ENCODE results near the gene CCNJL. TPM values are rescaled to one million over a fixed set of nuclear protein-coding genes. Genes with fewer than 3 reads are reported as not detected.
"Not testable (repeated sequence)": the region's sequence is repeated elsewhere in the genome, so short reads cannot be mapped to it uniquely, and the experiment has no call there.

Gene CCNJL
- total and polyA plus RNA-seq, 12 donors, result 2.9 to 20.8 (median 6.4) TPM

- intact Hi-C loops (cut with DNase I), result loop anchor here in 4 of 10 donors (2.0 to 10.0 kb wide), 4 partner anchors 77 to 321 kb away; no protein-coding TSS in a partner anchor
- Histone ChIP-seq H3K9me3 (no peaks in the 10 kb centered on the region), H3K27me3 (no peaks in the 10 kb centered on the region), H3K4me3 (no peak overlapping the region), H3K36me3 (no peaks in the 10 kb centered on the region), H3K4me1 (peaks cover 0 to 14% (median 0%) of the 10 kb centered on the region in 9 donors), H3K27ac (no peak overlapping the region)
- 79 to 87% methylated on average over 6 of the region's 6 CpGs for WGBS, 2 donors
- DNase-seq (no peak), ATAC-seq (no peak)
- no peak for TF ChIP-seq CTCF (IDR thresholded peaks at IDR 0.05)
Measured at GRCh38 chr5:160341309-160341870, 29.0 kb upstream of the CCNJL start.

GRCh38 chr5:160340513-160340912 is 28.1 kb upstream of the CCNJL start:
- peaks cover 0 to 14% (median 0%) of the 10 kb centered on the region in 9 donors for H3K4me1 ChIP-seq
- not testable (repeated sequence) for H3K27me3 ChIP-seq, H3K4me3 ChIP-seq, H3K9me3 ChIP-seq, ATAC-seq, H3K27ac ChIP-seq, H3K36me3 ChIP-seq, DNase-seq
- intact Hi-C loops (cut with DNase I), result loop anchor here in 4 of 10 donors (2.0 to 10.0 kb wide), 4 partner anchors 76 to 320 kb away; no protein-coding TSS in a partner anchor

- no peaks in the 10 kb centered on the region for H3K9me3 ChIP-seq
- H3K36me3 ChIP-seq, result no peaks in the 10 kb centered on the region
- TF ChIP-seq CTCF (IDR thresholded peaks at IDR 0.05), result no peak
- 84 to 88% methylated on average over 10 of the region's 10 CpGs for WGBS, 2 donors
- intact Hi-C loops (cut with DNase I), result loop anchor here in 4 of 10 donors (2.0 to 10.0 kb wide), 4 partner anchors 75 to 319 kb away; no protein-coding TSS in a partner anchor
- H3K4me1 ChIP-seq, result peaks cover 0 to 8% (median 0%) of the 10 kb centered on the region in 9 donors
- no peaks in the 10 kb centered on the region for H3K27me3 ChIP-seq
- no peak overlapping the region for H3K4me3 ChIP-seq
- no peak for ATAC-seq
- H3K27ac ChIP-seq, result no peak overlapping the region
- DNase-seq, result no peak
Measured at GRCh38 chr5:160339406-160340130, 27.2 kb upstream of the CCNJL start.

- H3K27me3 ChIP-seq; H3K36me3 ChIP-seq; H3K4me1 ChIP-seq; intact Hi-C loops (cut with DNase I); H3K27ac ChIP-seq; H3K9me3 ChIP-seq; H3K4me3 ChIP-seq; ATAC-seq; DNase-seq: not testable (repeated sequence)
- 86 to 91% methylated on average over 3 of the region's 3 CpGs for WGBS, 2 donors
Measured at GRCh38 chr5:160334716-160335115, 22.4 kb upstream of the CCNJL start.

GRCh38 chr5:160333721-160334120 is 21.4 kb upstream of the CCNJL start:
- TF ChIP-seq CTCF (IDR thresholded peaks at IDR 0.05), result no peak
- Histone ChIP-seq H3K9me3 (no peaks in the 10 kb centered on the region), H3K27ac (no peak overlapping the region), H3K4me3 (no peak overlapping the region), H3K36me3 (no peaks in the 10 kb centered on the region), H3K27me3 (no peaks in the 10 kb centered on the region), H3K4me1 (peaks cover 0 to 4% (median 0%) of the 10 kb centered on the region in 9 donors)
- WGBS, 2 donors, result 83 to 92% methylated on average over 3 of the region's 3 CpGs
- ATAC-seq (no peak), DNase-seq (no peak)
- intact Hi-C loops (cut with DNase I), result no loop called here

All from heart right ventricle (tissue), 16 donors.